GM21423 (cell line): ENCODE data around the gene FBXL7.

Source experiments
- ATAC-seq: cut with Tn5 transposase; IDR thresholded peaks from one replicate; pipeline ENCODE4 v1.9.1; 2021; ENCODE audit warnings: mild to moderate bottlenecking, moderate library complexity; ENCODE audit not compliant: unreplicated experiment

The FBXL7 gene

DNA sequence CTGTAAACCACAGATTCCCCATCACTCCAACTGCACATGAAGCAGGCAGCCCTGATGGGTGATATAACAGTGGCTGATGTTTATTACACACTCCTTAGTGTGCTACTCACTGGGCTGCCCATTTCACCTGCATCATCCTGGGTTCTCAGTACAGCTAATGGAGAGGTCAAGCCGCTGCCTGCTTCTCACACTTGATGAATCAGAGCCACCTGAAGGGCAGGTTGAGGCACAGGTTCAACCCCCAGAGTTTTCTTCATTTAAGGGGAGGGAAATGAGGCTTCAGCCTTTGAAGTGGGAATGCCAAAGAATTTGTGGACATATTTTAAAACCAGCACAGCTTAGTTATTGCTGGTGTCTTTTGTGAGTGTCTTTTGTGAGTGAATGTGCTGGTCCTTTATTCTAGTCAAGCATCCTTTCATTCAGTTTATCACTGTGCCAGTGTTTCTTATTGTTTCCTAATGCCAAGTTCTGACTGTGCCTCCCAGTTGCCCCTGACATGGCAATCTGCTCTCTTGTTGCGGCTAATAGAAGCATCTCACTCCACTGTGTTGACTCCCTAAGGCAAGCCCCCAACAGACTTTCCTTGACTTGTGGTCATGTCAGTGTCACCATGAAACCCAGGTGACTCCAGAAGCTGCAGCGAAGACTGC is 109.2 kb downstream of the FBXL7 start:
- ATAC-seq = no peak

DNA sequence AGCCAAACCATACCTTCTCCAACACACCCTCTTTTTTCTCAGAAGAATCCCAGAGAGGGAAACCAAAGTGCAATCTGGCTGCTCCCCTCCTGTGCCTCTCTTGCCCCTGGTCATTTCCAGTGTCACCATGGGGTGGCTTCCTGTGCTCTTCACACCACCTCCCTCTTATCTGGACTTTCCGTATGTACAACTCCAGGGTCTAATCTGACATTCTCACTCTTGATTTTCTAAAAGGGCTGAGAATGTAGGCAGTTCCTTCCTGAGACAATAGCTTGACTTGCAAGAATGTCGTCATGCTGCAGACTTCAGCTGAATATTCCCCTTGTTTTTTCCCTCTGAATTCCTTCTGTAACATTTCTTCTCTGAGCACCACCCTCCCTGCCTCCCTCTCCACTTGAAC is 110.2 kb downstream of the FBXL7 start:
- ATAC-seq = no peak

DNA sequence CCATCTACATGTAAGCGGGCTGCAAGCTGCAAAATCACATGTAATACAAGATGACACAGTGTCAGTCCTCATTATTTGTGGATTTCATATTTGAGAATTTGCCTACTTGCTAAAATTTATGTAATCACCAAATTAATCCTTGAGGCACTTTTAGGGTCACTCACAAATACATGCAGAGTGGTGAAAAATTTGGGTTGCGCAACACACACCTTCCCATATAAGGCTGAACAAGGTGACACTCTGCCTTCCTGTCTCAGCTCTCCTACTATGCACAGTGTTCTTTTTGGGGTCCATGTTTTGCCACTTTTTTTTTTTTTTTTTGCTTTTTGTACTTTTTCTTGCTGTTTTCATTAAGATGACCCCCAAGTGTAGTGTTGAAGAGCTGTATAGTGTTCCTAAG is 111.0 kb downstream of the FBXL7 start:
- ATAC-seq = no peak

DNA sequence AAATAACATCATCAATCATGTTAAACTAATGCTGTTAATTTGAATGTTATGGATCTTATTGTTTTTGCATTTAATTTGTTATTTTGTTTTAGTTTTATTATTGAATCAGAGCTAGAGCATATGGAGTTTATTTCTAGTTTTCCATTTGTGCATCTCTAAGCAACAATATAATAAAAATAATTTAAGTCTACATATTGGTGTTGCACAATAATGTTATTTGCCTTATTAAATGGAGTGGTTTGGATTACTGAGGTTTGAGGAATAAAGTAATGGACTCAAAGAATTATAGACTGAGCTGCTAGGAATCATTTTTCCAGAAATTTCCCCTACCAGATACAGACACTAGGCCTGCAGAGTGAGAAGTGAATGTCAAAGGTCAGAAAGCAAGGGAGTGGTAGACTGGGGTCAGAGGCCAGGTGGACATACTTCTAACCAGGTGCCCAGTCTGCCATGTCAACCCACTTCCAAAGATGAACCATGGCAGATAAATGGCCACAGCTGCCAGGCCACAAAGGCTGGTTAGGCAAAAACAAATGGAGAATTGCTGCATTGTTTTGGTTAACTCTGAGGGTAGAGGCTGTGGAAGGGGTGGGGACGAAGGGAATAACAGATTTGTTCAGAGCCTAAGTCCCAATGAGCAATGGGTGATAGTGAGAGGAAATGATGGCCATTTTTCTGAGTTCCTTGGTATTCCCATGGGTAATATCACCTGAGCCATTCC is 113.1 kb downstream of the FBXL7 start:
- no peak for ATAC-seq

DNA sequence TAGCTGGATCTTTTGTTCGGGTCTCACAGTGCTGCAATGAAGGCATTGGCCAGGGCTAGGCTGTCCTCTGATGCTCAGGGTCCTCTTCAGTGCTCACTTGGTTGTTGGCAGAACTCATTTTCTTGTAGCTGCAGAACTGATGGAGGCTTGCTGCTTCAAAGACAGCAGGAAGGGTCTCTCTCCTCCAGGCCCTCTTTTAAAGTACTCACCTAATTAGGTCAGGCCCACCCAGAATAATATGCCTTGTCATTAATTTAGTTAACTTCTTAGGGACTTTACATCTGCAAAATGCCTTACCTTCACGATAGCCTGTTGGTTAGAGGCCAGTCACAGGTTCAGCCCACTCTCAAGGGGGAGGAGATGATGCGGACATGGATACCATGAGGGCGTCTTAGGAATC is 114.7 kb downstream of the FBXL7 start:
- ATAC-seq = no peak

DNA sequence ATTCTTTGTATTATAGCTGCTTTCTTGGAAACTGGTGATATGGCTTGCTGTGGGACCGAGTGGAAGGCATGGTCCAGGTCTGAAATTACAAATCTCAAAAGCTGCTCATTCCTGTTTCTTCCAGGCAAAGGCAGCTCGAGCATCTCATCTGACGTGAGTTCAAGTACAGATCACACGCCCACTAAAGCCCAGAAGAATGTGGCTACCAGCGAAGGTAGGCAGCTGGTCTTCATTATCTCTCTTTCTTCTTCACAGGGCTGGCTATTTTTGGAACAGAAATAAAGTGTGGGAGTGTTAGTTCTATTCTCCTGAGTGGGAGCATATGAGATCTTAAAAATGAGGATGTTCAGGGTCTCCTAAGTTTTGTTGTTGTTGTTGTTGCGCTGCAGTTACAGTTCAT is 115.9 kb downstream of the FBXL7 start:
- no peak for ATAC-seq

DNA sequence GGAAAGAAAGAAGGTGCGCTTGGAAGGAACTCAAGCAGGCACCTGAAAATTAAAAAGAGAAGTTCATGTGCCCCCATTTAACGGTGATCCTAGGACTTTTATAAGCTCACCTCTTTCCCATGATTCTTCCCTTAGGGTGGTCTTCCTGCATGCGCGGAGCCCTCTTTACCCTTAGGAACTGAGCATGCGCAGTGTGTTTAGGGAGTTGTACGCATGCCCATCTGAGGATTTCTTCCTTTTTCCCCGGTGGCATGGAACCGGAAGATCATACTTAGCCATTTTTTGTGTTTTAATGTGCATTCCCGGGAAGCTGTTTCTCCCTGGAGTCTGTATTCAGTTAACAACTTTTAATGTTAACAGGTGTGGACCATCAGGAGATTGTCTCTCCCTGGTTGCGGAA is 119.0 kb downstream of the FBXL7 start:
- ATAC-seq = no peak

DNA sequence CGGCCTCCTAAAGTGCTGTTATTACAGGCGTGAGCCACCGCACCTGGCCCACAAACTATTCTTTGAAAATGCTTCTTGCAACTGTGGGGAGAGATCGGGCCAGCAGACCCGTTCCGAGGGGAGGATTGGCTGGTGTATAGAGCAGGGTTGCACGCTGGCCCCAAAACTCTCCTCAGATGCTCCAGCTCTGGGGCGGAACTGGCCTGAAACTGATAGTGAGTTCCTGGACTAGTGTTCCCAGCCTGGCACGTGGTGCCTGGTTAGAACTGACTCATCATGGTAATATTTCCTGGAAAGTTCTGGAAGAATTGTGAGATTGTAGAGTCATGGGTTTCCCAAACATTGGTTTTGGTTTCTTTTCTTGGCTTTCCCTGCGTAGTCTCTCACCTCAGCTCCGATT is 120.5 kb downstream of the FBXL7 start:
- ATAC-seq = no peak

DNA sequence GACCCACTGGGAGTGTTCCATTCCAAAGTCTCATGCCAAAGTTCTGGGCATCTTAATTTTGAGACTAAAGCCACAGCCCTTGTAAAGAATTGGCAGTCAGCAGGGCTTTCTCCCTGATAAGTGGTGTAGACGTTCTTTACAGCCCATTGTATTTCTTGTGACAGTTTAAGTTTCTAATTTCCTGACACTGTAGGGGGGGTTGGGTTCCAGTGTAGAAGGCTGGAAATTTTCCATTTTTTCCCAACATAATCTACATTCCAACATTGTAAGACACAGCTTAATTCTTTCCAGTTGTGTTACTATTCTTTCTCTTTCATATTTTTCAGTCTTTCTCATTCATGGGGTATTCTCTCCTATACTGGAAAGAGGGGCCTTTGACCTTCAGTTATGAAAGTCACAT is 121.1 kb downstream of the FBXL7 start:
- ATAC-seq = no peak

DNA sequence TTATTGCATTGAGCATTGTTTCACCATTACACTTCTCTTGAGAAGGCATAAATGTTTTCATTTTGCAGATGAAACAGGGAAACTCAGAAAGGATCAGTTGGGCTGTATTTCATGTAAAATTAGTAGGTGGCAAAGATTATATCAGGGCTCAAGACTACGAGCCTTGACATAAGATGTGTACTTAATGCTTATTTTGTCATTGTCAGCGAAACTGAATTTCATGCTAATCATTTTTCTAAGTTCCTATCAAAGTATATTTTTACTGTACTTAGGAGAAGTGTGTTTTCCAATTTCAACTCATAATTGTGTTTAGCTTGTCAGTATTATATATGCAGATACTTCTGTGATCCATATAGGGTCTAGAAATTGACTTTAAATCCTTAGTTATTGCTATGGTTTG is 123.8 kb downstream of the FBXL7 start:
- no peak for ATAC-seq

DNA sequence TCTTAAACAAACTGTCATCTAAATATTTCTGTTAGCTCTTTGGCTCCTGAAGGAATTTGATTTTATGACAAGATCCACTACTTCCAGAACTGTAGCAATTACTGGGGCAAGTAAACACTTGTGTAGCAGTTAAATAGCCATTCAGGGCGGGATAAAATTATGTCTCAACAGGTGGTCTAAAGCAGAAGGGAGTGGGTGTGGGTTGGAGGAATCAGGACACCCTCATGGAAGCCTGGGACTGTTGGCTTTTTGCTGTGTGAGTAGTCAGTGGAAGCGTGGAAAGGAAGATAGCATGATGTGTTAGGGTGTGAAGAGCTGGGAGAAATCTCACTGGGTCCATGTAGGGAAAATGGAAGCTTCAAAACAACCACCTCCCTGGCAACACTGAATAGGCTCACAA is 127.1 kb downstream of the FBXL7 start:
- ATAC-seq = no peak

DNA sequence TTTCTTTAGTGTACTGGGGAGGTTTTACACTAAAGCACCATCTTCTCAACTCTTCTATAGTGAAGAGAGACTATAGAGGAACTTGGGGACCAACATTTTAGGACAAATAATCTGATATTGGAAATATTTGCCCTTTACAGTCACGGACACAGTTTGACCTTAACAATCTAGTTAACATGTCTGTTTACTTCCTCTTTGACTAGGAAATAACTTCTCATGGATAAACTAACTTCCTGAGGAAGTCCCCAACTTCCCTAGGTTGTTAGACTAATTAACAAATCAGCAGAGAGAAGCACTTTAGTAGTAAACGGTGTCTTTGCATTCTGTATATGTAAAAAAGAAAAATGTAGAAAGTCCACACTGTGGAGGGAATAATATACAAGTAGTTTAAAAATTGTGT is 127.7 kb downstream of the FBXL7 start:
- no peak for ATAC-seq

DNA sequence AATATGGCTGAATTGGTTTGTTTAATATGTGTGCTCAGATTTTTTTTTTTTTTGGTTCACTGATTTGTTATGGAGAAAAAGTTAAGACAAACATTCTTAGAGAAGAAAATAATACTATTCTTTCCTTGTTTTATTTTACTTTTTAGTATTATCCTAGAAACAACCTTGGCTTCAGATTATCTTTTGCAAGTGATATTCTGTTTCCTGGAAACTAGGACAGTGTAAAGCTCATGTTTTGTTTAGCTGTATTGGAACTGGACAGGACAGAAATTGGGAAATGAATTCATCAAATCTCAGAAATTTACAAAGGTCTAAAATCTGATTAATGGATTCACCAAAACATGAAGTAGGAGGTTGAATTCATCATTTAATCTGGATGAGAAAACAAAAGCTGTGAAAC is 130.5 kb downstream of the FBXL7 start:
- no peak for ATAC-seq

DNA sequence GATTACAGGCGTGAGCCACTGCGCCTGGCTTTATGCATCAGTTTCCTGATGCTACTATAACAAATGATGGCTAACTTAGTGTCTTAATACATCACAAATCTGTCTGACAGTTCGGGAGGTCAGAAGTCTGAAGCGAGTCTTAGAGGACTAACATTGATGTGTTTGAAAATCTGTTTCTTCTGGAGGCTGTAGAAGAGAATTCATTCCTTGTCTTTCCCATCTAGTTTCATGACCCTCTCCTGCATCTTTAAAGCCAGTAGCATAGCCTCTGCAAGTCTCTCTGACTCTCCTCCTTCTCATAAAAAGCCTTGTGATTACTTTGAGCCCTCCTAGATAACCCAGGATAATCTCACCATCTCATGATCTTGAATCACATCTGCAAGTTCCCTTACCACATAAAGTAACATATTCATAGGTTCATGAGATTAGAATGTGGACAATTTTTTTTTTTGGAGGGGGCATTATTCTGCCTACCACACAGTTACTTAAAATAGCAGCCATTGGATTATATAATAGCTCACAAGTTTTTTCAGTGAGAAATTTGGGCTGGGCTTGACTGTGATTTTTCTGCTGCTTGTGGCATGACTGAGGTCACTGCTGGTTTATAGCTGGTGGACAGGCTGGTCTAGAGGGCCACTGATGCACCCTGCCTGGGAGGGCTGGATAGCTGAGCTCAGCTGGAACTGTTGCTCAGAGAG is 134.8 kb downstream of the FBXL7 start:
- no peak for ATAC-seq

DNA sequence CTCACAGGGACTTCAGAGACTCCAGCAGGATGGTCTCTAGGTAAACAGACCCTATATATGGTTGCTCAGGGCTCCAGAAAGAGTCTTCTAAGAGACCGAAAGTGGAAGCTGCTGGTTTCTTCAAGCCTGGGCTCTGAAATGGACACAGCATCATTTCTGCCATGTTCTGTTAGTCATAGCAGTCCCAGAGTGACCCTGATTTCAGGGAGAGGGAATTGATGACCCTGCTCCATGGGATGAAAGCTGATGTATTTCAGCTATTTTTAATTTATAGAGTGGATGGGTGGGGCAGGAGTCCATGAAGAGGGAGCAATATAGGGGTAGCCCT is 135.3 kb downstream of the FBXL7 start:
- no peak for ATAC-seq

DNA sequence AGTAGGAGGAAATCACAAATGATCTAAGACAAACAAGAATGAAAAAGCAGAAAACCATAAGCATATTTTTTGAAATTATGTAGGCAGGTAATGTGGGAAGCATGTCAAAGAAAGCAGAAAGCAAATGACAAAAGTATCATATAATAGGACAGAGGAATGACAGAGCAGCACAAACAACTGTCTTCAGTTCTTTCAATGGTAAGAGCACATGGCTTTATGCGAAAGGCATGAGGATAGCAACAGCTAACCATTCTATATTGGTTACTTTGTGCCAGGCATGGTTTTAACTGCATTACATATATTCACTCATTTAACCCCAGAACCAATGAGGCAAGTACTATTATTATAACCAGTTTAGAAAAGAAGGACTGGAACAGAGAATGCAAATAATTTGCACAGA is 137.4 kb downstream of the FBXL7 start:
- no peak for ATAC-seq

DNA sequence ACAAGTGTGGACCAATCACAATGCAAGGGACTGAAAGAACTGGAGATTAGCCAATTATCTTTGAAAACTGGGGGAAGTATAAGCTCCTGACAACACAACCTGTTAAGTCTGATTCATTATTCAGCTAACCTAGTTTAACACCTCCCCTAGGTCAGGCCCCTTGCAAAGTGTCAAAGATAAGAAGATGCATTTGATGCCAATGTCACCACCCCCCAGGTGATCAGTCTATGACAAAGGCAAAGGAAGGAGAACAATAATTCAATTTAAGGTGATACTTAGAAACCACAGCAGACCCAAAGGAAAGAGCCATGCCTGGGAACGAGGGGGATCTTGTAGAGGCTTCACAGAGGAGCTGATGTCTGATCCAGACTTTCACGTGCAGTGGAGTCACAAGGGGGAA is 137.9 kb downstream of the FBXL7 start:
- no peak for ATAC-seq

DNA sequence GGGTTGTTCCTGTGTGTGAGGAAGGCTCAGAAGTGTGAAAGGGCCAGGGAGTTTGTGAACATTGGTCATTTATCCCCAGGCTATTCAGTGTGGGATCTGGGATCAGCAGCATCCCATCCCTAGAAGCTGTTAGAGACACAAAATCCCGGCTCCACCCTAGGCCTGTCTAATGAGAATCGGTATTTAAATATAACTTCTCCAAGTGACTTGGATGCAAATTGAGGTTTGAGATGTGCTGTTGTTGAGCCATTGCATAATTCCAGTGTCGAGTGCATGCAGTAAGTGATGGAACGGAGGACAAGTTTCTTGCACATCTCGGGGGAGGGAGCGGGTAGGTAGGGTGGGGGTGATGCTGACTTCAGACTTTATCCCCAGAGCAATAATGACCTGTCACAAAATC is 138.3 kb downstream of the FBXL7 start:
- no peak for ATAC-seq

DNA sequence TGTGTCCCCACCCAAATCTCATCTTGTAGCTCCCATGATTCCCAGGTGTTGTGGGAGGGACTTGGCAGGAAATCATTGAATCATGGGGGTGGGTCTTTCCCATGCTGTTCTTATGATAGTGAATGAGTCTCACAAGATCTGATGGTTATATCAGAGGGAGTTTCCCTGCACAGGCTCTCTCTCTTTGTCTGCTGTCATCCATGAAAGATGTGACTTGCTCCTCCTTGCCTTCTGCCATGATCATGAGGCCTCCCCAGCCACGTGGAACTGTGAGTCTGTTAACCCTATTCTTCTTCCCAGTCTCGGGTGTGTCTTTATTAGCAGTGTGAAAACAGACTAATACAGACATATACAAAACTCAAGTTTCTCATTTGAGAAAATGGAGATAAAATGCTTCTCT is 139.3 kb downstream of the FBXL7 start:
- ATAC-seq = no peak

DNA sequence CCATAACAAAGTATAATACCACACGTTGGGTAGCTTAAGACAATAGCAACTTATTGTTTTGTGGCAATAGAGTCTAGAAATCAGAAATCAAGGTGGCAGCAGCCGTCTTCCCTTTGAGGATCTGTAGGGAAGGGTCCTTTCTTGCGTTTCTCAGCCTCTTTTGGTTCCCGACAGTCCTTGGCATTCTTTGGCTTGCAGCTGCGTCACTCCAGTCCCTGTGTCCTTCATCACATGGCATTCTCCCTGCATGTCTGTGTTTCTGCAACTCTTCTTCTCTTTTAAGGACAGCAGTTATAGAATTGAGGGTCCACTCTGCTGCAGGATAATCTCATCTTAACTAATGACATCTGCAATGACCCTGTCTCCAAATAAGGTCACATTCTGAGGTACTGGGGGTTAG is 140.1 kb downstream of the FBXL7 start:
- ATAC-seq = no peak

DNA sequence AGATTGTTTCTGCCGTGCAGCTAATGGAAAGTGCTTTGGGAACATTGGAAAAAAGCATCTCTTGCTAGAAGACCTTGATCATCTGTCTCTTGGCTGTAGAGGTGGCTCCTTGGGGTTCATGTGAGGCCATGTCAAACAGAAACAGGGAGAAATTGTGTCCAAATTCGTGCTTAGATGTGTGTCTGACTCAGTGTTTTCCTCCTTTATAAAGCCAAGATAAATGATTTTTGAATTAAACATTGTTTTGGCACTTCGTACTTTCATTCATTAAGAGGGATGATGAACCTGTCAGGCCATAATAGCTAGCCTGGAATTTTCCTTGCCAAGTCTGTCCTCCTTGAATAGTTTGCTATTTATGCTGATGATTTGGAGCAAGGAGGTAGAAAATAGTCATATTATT is 143.8 kb downstream of the FBXL7 start:
- no peak for ATAC-seq

DNA sequence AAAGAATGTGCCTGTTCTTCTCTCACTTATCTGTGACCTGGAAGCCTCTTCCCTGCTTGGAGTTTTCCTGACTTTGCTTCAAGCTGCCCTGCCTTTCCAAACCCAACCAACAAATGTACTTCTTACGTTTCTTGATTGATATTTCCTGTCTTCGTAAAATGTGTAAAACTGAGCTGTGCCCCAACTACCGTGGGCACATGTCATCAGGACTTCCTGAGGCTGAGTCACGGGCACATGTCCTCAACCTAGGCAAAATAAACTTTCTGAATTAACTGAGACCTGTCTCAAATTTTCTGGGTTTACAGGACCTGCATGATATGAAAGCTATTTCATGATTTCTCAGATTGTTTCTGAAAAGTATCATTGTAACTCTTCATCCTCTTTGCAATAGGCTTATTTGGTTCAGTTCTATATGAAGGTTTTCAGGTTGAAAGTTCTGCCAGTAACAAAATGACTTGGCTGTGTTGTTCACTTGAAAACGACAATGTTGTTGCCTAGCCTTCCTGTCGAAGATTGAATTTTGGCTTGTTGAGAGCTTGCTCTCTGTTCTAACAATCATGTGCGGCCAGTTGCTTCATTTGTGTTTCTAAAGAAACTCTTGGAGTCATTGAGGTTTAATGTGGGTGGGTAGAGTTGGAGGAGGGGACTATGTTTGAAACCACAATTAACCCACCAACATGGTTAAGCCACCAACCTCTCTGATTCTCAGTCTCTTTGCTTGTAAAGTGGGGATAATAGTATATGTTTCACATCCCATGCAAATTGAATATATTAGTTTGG is 145.6 kb downstream of the FBXL7 start:
- ATAC-seq = no peak
